Small intestine (tissue), 7 donors: Measurements from ENCODE around the gene CD55. TPM values are rescaled to one million over a fixed set of nuclear protein-coding genes. Genes with fewer than 3 reads are reported as not detected.

ENCODE experiments used
- DNase-seq, 2 donors: peaks; one replicate each; pipeline versions ENCODE4 v3.0.0 to v3.0.0-alpha.2; 2013
- FAIRE-seq: peaks from 2 replicates; lab custom pipeline; 2012; peaks lifted over from hg19 to GRCh38; lab: Jason Lieb, UNC
- H3K27ac ChIP-seq, 3 donors: one replicate each; pipeline ENCODE4 v1.5.1; 2013; ENCODE audit warnings: low read length in 2 of 3, mild to moderate bottlenecking in 2 of 3, control low read depth in 1 of 3, inconsistent platforms in 1 of 3, low read depth in 1 of 3, moderate library complexity in 1 of 3
- H3K27me3 ChIP-seq, 3 donors: one replicate each; pipeline ENCODE4 v1.6.1; 2013; ENCODE audit warnings: low read length in 3 of 3, inconsistent platforms in 1 of 3; ENCODE audit not compliant: control insufficient read depth in 3 of 3, insufficient read depth in 3 of 3
- H3K36me3 ChIP-seq, 3 donors: one replicate each; pipeline ENCODE4 v1.6.1; 2013; ENCODE audit warnings: low read length in 3 of 3, inconsistent platforms in 1 of 3, low read depth in 1 of 3, mild to moderate bottlenecking in 1 of 3, moderate library complexity in 1 of 3; ENCODE audit not compliant: control insufficient read depth in 3 of 3, insufficient read depth in 2 of 3
- H3K4me1 ChIP-seq, 3 donors: one replicate each; pipeline ENCODE4 v1.6.1; 2013; ENCODE audit warnings: low read length in 2 of 3, inconsistent platforms in 1 of 3, low read depth in 1 of 3, mild to moderate bottlenecking in 1 of 3, moderate library complexity in 1 of 3; ENCODE audit not compliant: control insufficient read depth in 3 of 3, insufficient read depth in 2 of 3
- H3K4me3 ChIP-seq, 3 donors: one replicate each; pipeline ENCODE4 v1.5.1; 2013; ENCODE audit warnings: low read length in 3 of 3, control low read depth in 1 of 3, inconsistent platforms in 1 of 3, low read depth in 1 of 3, mild to moderate bottlenecking in 1 of 3, moderate library complexity in 1 of 3
- H3K9me3 ChIP-seq, 2 donors: one replicate each; pipeline ENCODE4 v1.6.1; 2013; ENCODE audit warnings: low read depth in 1 of 2, low read length in 1 of 2; ENCODE audit not compliant: control insufficient read depth in 2 of 2, insufficient read depth in 1 of 2
- WGBS, 3 donors: extraction: QIAGEN DNeasy Blood & Tissue Kit; methylation state at CpG; one replicate each; pipeline ENCODE4 v1.1.7; 2013; 5-methylcytosine and 5-hydroxymethylcytosine counted together
- polyA plus RNA-seq, 4 donors: library from polyadenylated mRNA; stranded (reverse) in 3 of 4; unstranded in 1 of 4; fragments of 200-250 nt in 3 of 4; fragments of 120-200 nt in 1 of 4; gene quantifications; one replicate each; pipeline versions ENCODE4 v1.2.1 to v1.2.3, GENCODE V29; 2013
- donor health status: healthy with polysubstance abuse.
- donor health status: control.
- donor health status: control.
- donor health status: Bipolar disorder and iron deficiency.
- donor health status: healthy.

CD55 gene
- polyA plus RNA-seq, 4 donors: 19.7 to 60.2 (median 38.4) TPM

GRCh38 chr1:207282496-207283380, 38.7 kb upstream of the CD55 start:
- no peaks in the 10 kb centered on the region for H3K9me3 ChIP-seq
- DNase-seq (peak; percentile 89 to 94), FAIRE-seq (no peak)
- H3K4me3 ChIP-seq: no peak overlapping the region
- no peaks in the 10 kb centered on the region for H3K27me3 ChIP-seq
- H3K4me1 ChIP-seq: peaks cover 4 to 76% (median 16%) of the 10 kb centered on the region in 3 donors
- WGBS, 3 donors: 4 to 37% (median 13%) methylated on average over 2 of the region's 2 CpGs
- no peaks in the 10 kb centered on the region for H3K36me3 ChIP-seq
- H3K27ac ChIP-seq: peak overlapping the region; percentile 79 to 89 (median 82)

DNA sequence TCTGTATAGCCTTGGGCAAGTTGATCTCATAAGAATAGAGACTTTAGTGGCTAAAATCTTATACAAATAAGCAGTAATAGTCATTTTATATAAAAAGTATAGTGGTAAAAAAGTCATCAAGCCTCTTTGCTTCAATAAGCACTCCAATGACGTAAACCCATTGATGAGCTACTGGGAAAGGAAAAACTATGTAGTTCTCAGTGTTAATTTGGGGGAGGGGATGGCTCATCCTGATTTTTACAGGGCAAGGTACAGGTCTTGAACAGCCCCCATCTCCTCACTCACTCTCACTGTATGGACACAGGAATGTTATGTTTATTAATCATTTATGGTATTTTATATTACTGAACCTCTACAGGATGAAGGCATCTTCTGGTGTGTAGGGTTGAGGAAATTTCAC, 38.1 kb upstream of the CD55 start:
- WGBS, 3 donors: 94 to 96% (median 96%) methylated on average over 1 of the region's 1 CpG
- peak overlapping the region; percentile 56 to 85 (median 79) for H3K27ac ChIP-seq

DNA sequence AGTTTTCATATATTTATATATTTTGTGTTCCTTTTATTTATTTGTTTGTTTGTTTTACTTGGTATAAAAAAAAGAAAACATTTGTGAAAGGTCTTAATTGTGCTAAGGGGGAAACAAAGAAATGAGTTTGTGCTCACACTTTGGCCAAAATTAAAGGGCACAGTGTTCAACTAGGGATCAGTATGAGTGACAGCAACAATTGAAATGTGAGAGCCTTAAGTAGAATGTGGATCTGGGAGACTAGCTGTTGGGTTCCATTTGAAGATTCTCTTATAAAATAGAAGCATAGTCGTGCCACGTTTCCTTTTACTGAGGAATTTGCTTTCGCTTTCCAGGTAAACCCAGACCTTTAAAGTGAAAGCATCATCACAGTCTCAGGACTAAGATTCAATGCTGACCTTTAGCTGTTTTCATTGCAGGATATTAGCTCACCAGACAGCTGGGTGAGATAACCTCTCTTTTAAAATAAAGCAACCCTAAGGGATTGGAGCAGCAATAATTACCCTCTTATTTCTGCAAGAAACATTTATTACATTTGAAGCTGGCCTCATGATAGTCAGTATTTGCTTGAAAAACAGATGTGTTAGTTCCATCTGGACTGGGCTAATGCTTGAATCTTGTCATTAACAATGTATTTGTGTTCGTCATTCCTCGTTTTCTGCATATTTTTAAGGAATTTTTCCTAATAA, 37.1 kb upstream of the CD55 start:
- no peaks in the 10 kb centered on the region for H3K9me3 ChIP-seq
- peak overlapping the region in 2 of 3 donors; percentile 41 to 79 for H3K27ac ChIP-seq
- FAIRE-seq: no peak
- WGBS, 3 donors: 32 to 43% (median 40%) methylated on average over 5 of the region's 5 CpGs
- H3K4me1 ChIP-seq: peaks cover 4 to 69% (median 16%) of the 10 kb centered on the region in 3 donors
- no peak overlapping the region for H3K4me3 ChIP-seq
- H3K27me3 ChIP-seq: no peaks in the 10 kb centered on the region
- DNase-seq: peak; percentile 72 to 75
- H3K36me3 ChIP-seq: no peaks in the 10 kb centered on the region

More for the DNA sequence above, 38.1 kb upstream of the CD55 start:
- Histone ChIP-seq H3K4me1 (peaks cover 4 to 76% (median 16%) of the 10 kb centered on the region in 3 donors), H3K36me3 (no peaks in the 10 kb centered on the region), H3K27me3 (no peaks in the 10 kb centered on the region), H3K4me3 (no peak overlapping the region), H3K9me3 (no peaks in the 10 kb centered on the region)
- DNase-seq (no peak), FAIRE-seq (no peak)

DNA sequence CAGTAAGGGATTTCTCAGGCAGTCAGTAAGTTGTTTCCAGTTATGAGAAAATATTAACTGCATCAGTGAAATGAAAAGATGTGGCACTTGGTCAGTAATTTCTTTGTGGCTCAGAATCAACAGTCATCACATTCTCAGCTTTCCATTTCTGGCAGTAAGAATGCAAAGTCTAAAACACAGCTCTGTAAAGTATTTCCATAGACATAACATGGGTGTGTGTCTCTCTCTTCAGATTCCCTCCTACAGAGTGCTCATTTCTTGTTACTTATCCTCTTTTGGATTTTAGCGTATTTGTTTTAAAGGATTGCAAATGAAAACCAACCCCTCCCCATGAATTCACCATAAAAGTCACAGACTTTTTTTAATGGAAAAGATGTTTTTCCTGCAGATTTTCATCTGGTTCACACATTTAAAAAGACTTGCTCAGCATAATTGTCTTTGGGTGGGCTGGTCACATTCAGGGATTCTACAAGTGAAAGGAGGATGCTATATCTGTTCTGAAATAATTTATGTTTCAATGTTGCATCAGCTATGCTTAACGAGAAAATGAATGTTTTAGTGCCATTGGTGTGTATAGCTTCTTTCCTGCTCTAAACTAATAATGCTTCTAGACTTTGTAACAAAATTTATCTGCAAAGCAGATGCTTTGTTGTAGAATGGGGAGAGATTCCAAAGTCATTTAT, 34.6 kb upstream of the CD55 start:
- Histone ChIP-seq H3K27me3 (no peaks in the 10 kb centered on the region), H3K4me3 (no peak overlapping the region), H3K27ac (peak overlapping the region in 1 of 3 donors; percentile 17), H3K36me3 (no peaks in the 10 kb centered on the region), H3K9me3 (peaks cover 0 to 6% of the 10 kb centered on the region in 2 donors), H3K4me1 (peaks cover 1 to 46% (median 10%) of the 10 kb centered on the region in 3 donors)
- DNase-seq (peak in 1 of 2 donors; percentile 19), FAIRE-seq (no peak)
- WGBS, 3 donors: 57 to 80% (median 74%) methylated on average over 2 of the region's 2 CpGs

DNA sequence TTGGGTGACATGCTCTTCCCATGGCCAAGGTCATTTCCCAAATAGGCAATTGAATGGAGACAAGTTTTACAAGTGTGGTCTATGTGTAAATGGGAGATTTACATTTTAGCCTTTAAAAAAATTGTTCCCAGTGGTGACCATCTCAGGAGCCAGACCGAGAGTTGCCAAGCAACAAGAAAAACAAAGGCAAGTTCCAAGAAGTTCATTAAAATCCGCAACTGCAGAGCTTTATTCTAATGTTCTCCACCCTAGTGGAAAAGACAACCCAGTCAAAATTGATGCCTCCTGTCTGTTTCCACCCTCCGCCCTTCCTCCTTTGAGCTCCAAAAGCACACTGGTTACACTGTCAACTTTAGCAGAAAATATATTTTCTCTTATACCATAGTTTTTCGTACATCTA, 33.2 kb upstream of the CD55 start:
- H3K9me3 ChIP-seq: peaks cover 0 to 13% of the 10 kb centered on the region in 2 donors
- DNase-seq: peak in 1 of 2 donors; percentile 16
- H3K27ac ChIP-seq: peak overlapping the region in 1 of 3 donors; percentile 9
- FAIRE-seq: no peak
- H3K4me1 ChIP-seq: peaks cover 1 to 32% (median 3%) of the 10 kb centered on the region in 3 donors
- H3K36me3 ChIP-seq: no peaks in the 10 kb centered on the region
- H3K4me3 ChIP-seq: no peak overlapping the region
- no peaks in the 10 kb centered on the region for H3K27me3 ChIP-seq
- WGBS, 3 donors: 64 to 91% (median 80%) methylated on average over 4 of the region's 4 CpGs

DNA sequence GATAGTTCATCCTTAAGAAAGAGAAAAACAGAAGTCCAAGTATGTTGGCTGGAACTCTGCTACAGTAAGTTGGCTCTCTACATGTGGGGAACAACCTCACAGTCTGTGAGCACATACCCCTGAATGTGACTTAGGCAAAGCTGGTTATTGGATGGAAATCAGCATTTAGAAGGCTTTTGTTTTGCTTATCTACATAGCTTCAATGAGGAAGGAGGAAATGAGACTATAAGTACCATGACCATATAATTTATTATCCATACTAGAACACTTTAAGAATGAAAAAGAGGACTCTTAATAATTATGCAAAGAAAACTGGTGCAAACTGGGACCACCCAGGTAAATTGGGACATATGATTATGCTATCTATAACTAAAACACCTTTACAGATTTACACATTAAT, 31.7 kb upstream of the CD55 start:
- FAIRE-seq (no peak), DNase-seq (no peak)
- H3K4me1 ChIP-seq: peaks cover 0 to 20% (median 0%) of the 10 kb centered on the region in 3 donors
- H3K27me3 ChIP-seq: no peaks in the 10 kb centered on the region
- H3K36me3 ChIP-seq: no peaks in the 10 kb centered on the region
- H3K4me3 ChIP-seq: no peak overlapping the region
- H3K9me3 ChIP-seq: peaks cover 0 to 13% of the 10 kb centered on the region in 2 donors
- H3K27ac ChIP-seq: no peak overlapping the region

GRCh38 chr1:207291723-207292122, 29.8 kb upstream of the CD55 start:
- no peak overlapping the region for H3K27ac ChIP-seq

DNA sequence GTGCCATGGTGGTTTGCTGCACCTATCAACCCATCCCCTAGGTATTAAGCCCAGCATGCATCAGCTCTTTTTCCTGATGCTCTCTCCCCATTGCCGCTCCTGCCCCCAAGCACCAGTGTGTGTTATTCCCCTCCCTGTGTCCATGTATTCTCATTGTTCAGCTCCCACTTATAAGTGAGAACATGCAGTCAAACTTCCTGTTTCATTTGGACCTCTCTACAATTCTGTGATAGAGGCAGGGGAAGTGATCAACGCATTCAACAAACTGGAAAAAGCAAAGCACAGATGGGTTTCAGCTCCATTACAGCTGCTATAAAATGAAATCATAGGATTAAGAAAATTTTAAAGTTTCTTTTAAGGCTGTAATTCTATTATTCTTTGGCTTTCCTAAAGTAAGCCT, 23.3 kb upstream of the CD55 start:
- H3K9me3 ChIP-seq: no peaks in the 10 kb centered on the region
- H3K4me3 ChIP-seq: no peak overlapping the region
- 65 to 90% (median 87%) methylated on average over 2 of the region's 2 CpGs for WGBS, 3 donors
- no peak for DNase-seq
- H3K36me3 ChIP-seq: no peaks in the 10 kb centered on the region
- no peaks in the 10 kb centered on the region for H3K27me3 ChIP-seq
- H3K4me1 ChIP-seq: no peaks in the 10 kb centered on the region
- H3K27ac ChIP-seq: no peak overlapping the region
- FAIRE-seq: no peak

More at GRCh38 chr1:207291723-207292122, 29.8 kb upstream of the CD55 start:
- Histone ChIP-seq H3K36me3 (no peaks in the 10 kb centered on the region), H3K9me3 (peaks cover 0 to 13% of the 10 kb centered on the region in 2 donors), H3K4me3 (no peak overlapping the region), H3K4me1 (peaks cover 0 to 4% (median 0%) of the 10 kb centered on the region in 3 donors), H3K27me3 (no peaks in the 10 kb centered on the region)
- DNase-seq (no peak), FAIRE-seq (no peak)
- 79 to 91% (median 90%) methylated on average over 2 of the region's 2 CpGs for WGBS, 3 donors
